Brain microvascular endothelial cell (primary cell): ENCODE data around the gene EPHB2.

Source experiments
- DNase-seq: peaks from one replicate; pipeline ENCODE4 v3.0.0-alpha.2; 2020
- H3K27ac ChIP-seq: fragments of 250-450 bp; sonication (Bioruptor Pico); 2 replicates; pipeline ENCODE4 v1.5.1; 2020; ENCODE audit warnings: mild to moderate bottlenecking, moderate library complexity
- H3K27me3 ChIP-seq: fragments of 250-450 bp; sonication (Bioruptor Pico); replicated peaks from 2 replicates; pipeline ENCODE4 v1.5.1; 2020; ENCODE audit warnings: mild to moderate bottlenecking
- H3K36me3 ChIP-seq: fragments of 250-450 bp; sonication (Bioruptor Pico); replicated peaks from 2 replicates; pipeline ENCODE4 v1.5.1; 2020; ENCODE audit warnings: mild to moderate bottlenecking
- H3K4me3 ChIP-seq: 2 replicates; pipeline ENCODE4 v1.5.1; 2011; ENCODE audit warnings: low read depth, mild to moderate bottlenecking, control low read depth, low read length, moderate library complexity
- CTCF ChIP-seq: IDR thresholded peaks from 2 replicates; pipeline ENCODE4 v1.5.1; 2011; ENCODE audit warnings: low read depth, mild to moderate bottlenecking, moderate library complexity, low read length, control low read depth, inconsistent platforms; ENCODE audit errors: missing control alignments
- in situ Hi-C: cut with HindIII; loops from 2 replicates; pipeline ENCODE4 v1.10.0; 2017; ENCODE audit warnings: low sequenced_read_pairs, low pct_ligation_motif_present

The EPHB2 gene

DNA sequence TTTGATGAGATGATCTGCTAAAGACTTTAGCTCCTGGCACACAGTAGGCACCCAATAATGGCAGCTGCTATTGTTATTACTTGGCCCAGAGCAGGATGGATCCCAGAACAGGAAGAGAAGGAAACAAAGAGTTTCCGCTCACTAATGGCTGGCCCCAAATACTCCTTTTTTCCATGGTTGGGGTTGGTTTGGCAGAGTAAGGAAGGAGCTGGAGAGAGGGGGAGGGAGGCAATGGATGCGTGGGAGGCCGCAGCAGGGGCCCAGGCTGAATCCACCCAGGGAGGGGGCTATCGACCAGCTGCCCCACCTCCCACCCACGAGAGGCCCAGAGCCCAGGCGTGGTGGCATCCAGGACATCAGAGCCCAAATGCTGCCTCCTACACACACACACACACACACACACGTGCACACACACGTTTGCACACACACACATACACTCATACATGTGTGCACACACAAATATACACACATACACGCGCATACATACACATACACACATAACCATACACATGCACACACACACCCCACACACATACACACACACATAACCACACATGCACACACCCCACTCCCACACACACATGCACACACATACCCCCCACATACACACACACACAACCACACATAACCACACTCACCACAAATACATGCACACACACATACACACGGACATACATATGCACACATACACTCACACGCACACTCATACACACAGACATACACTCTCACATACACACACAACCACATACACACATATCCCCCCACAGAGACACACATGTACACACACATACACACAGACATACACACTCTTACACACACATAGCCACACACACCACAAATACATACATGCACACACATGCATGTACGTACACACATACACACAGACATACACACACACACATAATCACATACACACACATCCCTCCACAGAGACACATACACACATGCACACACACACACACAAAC is 32.4 kb upstream of the EPHB2 start:
- H3K27ac ChIP-seq = no peak overlapping the region
- no peak overlapping the region for H3K4me3 ChIP-seq
- peaks cover 14% of the 10 kb centered on the region for H3K27me3 ChIP-seq
- no peak for DNase-seq
- no peaks in the 10 kb centered on the region for H3K36me3 ChIP-seq
- TF ChIP-seq CTCF = no peak
- in situ Hi-C loops = loop anchor here (25.0 kb wide), 1 partner anchor 209 kb away; no protein-coding TSS in a partner anchor

- no peak for DNase-seq
- no peak for TF ChIP-seq CTCF
- Histone ChIP-seq H3K27me3 (peaks cover 13% of the 10 kb centered on the region), H3K36me3 (no peaks in the 10 kb centered on the region), H3K4me3 (no peak overlapping the region), H3K27ac (no peak overlapping the region)
- in situ Hi-C loops = loop anchor here (25.0 kb wide), 1 partner anchor 207 kb away; no protein-coding TSS in a partner anchor
These were observed 29.9 kb upstream of the EPHB2 start for GRCh38 chr1:22680726-22681125.

- Histone ChIP-seq H3K4me3 (no peak overlapping the region), H3K36me3 (no peaks in the 10 kb centered on the region), H3K27me3 (peaks cover 13% of the 10 kb centered on the region), H3K27ac (no peak overlapping the region)
- in situ Hi-C loops = loop anchor here (25.0 kb wide), 1 partner anchor 206 kb away; no protein-coding TSS in a partner anchor
- no peak for TF ChIP-seq CTCF
- DNase-seq = no peak
These were observed 28.9 kb upstream of the EPHB2 start for GRCh38 chr1:22681556-22682276.

GRCh38 chr1:22683547-22683946 is 27.1 kb upstream of the EPHB2 start:
- no peak for DNase-seq
- in situ Hi-C loops = loop anchor here (25.0 kb wide), 1 partner anchor 204 kb away; no protein-coding TSS in a partner anchor
- no peak for TF ChIP-seq CTCF
- H3K4me3 ChIP-seq = no peak overlapping the region
- peaks cover 13% of the 10 kb centered on the region for H3K27me3 ChIP-seq
- H3K27ac ChIP-seq = no peak overlapping the region
- H3K36me3 ChIP-seq = no peaks in the 10 kb centered on the region

DNA sequence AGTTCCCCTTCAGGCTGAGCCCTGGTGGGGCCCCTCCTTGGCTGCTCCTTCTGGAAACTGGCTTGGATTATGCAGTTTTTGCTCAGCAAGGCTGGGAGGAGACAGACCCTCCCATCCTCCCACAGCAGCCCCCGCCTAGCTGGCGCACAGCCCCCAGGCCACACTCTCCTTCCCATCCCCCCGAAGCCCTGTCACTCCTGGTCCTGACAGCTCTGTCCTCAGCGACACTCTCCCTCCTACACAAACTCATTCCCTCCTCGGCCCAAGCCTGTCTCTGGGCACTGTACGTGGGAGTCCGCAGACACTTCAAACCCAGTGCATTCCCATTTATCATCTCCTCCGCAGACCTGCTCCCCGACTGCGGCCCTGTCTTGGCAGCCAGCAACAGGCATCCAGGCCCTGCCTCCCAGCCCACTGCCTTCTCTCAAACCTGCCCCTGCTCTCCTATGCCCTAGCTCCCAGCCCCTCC is 25.0 kb upstream of the EPHB2 start:
- peaks cover 12% of the 10 kb centered on the region for H3K27me3 ChIP-seq
- DNase-seq = no peak
- H3K4me3 ChIP-seq = no peak overlapping the region
- in situ Hi-C loops = loop anchor here (25.0 kb wide), 1 partner anchor 202 kb away; no protein-coding TSS in a partner anchor
- no peak overlapping the region for H3K27ac ChIP-seq
- no peak for TF ChIP-seq CTCF
- no peaks in the 10 kb centered on the region for H3K36me3 ChIP-seq
